Activated effector memory CD4-positive, alpha-beta T cell treated with Interleukin-2 at 50 U/mL for 16 hours (primary cell): ENCODE data around the gene ZNF625.

Experiments
- DNase-seq: peaks from one replicate; pipeline ENCODE4 v3.0.0-alpha.2; 2020

Gene ZNF625

DNA sequence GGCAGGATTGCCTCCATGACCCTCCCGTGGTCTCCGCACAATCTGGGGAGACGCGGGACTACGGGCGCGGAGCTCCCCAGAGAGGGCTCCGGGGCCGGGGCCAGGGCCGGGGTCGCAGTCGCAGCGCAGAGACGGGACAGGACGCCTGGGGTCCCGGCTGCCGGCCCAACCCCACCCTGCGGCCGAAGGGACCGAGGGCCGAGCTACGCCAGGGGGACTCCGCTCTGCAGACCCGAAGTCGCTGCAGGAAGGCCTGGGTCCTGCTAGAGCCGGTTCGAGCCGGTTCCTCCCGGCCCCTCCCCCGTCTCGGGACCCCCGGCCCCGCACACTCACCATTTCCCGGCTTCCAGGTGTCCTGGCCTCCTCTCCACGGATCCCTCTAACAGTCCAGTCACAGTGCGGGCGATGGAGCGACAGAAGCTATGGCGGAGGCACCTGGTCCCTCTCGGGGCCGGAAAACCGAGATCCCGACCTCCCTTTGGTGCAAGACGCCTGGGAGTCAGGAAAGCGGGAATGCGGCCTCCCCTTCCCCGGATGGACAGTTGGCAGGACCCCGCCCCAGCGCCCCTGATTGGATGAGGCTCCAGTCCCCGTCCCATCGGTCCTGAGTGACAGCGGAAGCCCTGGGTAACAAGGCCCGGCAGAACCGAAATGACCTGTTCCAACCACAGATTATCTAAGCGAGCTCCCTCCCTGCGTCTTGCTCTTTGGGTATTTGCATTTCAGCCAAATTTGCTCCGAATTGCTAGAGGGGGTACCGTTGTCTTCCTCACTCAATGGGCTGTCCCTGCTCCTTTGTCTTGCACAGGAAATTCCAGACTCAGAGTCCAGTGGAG lies at the start of gene ZNF625:
Gene ZNF625, minus strand, starts transcription at position 512 of the 836 bp plus-strand sequence. Its CDS starts 176 bp downstream, at position 336.
- DNase-seq: no peak

DNA sequence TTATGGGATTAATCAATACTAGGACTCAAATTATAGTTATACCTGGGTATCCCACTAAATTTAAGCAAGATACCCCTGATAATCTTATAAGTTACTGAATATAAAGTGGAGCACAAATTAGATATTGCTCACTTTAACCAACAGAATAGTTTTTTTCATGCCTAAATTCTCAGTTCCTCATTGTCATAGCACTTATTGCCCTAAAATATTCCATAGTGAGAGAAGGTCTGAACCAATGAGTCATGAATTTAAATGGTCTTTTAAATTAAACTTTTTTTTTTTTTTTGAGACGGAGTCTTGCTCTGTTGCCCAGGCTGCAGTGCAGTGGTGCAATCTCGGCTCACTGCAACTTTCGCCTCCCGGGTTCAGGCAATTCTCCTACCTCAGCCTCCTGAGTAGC lies 48.8 kb upstream of the ZNF625 start:
- no peak for DNase-seq

DNA sequence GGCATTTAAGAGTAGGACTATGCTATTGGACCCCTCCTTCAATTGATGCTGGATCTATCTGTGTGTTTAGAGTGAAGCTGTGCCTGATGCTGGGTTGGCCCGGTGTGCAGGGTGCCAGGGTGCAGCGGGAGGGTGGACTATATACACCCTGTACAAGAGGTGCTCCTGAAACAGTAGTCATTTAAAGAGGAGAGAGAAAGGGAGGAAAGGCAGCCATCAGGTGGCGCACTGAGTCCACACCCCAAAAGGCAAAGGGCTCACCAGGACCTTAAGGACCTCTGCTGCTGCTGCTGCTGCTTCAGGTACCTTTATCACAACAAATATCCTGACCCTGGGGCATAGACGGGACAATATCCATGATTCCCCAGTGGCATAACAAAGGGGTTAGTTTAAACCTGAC lies 45.7 kb upstream of the ZNF625 start:
- DNase-seq: peak; percentile 51

DNA sequence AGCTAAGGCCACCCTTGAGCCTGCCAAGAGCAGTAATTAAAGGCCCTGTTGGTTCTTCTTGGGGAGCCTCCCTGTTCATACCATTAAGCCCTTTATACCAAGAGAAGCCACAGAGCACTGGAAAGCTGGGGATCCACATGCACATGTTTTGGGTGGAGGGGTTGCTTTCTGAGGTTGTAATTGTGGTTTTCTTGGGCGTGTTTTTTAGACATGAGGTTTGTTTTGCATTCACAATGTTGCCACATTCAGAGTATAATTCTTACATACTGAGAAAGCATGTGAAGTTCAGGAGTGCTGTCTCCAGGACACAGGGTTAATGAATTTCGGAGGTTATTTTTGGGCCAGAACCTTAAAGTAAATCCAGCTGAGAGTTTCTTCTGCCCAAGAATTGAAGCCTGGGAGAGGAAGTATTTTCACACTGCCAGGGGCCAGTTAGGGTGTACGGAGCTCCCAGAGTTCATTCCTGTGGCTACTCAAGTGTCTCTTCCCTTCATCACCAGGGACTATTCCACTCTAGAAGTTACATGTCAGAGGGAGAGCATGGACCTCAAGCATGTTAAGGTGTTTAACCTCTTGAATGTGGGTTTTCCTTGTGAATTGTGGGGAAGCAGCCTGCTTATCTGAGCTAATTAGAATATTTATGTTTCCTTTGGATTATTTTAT lies 43.4 kb upstream of the ZNF625 start:
- DNase-seq: no peak

DNA sequence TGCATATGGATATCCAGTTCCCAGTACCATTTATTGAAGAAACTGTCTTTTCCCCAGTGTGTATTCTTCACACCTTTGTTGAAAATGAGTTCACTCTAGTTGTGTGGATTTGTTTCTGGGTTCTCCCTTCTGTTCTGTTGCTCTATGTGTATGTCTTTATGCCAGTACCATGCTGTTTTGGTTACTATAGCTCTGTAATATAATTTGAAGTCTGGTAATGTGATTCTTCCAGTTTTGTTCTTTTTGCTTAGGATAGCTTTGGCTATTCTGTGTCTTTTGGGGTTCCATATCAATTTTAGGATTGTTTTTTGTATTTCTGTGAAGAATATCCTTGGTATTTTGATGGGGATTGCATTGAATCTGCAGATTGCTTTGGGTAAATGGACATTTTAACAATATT lies 41.6 kb upstream of the ZNF625 start:
- no peak for DNase-seq

DNA sequence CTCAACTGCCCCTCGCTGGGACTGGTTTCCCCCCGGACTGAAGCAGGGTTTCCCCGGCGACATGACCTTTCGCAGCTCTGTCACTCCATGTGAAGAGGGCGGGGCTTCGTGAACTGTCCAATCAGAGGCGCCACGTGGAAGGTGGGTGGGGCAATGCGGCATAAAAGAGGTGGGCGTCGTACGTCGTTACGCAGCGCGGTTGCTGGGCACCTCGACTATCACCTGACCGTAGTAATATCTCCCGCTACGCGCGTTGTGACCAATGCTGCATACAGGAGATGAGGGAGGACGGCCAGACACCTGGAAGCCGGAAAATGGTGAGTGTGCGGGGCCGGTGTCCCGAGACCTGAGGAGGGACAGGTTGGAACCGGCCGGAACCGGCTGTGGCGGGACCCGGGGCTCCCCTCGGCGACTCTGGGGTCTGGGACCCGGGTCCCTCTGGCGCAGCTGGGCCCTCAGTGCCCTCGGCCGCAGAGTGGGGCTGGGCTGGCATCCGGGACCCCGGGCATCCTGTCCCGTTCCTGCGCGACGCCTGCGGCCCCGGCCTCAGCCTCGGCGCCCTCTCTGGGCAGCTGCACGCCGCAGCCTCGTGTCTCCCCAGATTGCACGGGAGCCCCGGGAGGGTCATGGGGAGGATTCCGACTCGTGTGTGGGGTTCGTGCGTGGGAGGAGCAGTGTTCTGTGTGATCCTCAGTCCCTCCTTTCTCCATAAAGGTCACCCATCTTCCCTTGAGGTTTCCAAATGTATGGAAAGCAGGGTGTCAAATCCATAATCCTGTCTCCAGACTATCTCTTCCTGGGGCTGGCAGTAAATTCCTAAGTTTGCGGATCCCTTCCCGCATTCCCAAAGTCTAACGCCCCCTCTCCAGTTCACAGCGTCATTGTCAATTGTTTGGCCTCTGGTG lies 38.5 kb upstream of the ZNF625 start:
- peak; percentile 11 for DNase-seq

DNA sequence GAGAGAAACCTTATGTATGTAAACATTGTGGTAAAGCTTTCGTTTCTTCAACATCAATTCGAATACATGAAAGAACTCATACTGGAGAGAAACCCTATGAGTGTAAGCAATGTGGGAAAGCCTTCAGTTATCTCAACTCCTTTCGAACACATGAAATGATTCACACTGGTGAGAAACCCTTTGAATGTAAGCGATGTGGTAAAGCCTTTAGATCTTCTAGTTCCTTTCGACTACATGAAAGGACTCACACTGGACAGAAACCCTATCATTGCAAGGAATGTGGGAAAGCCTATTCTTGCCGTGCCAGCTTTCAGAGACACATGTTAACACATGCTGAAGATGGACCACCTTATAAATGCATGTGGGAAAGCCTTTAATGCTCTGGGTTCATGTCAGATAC lies 31.1 kb upstream of the ZNF625 start:
- DNase-seq: no peak

DNA sequence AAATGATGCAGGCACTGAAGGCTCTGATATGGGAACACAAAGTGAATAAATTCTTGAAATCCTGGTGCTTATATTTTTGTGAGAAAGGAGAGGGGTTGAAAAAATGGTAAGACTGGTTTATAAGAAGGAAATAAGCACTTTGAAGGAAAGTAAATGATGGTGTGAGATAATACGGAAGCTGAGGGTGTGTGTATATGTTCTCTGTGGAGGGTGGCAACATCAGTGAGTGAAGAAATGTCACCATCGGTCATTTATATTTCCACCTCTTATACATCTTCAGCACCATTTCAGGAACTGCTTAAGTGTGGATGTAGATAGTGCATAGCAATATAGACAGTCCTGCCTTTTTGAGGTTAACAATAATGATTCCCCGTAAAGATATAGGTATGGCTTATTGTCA lies 23.8 kb upstream of the ZNF625 start:
- DNase-seq: no peak

DNA sequence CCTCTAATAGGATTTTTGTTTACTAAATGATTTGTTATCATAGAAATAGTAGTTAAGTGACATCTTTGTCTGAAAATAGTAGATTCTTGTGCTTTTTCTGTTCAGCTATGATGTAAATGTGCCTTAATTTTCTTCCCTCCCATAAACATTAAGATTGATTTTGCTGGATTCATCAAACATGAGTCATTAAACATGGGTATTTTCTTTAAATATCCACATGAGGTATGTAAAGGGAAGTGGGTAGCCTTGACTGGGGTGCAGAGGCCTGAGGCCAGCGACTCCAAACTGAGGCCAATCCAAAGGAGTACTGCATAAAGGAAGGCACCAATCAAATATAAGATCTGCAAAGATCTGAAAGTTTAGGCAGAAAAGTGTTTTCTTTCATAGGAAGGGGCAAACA lies 10.1 kb upstream of the ZNF625 start:
- DNase-seq: no peak

DNA sequence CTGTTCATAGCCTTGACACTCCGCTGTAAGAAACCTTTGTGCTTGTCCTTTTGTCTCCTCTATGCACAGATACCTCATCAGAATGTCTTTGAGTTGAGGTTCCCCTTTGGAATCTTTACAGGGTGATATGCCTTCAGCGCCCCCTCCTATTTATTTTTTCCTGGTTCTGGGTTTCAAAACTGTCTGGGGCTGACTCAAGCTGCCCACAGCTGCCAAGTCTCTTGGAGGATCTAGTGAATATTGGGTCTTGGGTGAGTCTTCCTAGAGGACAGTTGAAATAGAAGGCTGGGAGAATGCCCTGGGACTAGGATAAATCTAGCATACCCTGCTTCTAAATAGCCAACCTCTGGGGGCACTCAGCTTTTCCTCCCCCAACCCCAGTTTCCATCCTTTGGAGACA lies 7.3 kb upstream of the ZNF625 start:
- no peak for DNase-seq

DNA sequence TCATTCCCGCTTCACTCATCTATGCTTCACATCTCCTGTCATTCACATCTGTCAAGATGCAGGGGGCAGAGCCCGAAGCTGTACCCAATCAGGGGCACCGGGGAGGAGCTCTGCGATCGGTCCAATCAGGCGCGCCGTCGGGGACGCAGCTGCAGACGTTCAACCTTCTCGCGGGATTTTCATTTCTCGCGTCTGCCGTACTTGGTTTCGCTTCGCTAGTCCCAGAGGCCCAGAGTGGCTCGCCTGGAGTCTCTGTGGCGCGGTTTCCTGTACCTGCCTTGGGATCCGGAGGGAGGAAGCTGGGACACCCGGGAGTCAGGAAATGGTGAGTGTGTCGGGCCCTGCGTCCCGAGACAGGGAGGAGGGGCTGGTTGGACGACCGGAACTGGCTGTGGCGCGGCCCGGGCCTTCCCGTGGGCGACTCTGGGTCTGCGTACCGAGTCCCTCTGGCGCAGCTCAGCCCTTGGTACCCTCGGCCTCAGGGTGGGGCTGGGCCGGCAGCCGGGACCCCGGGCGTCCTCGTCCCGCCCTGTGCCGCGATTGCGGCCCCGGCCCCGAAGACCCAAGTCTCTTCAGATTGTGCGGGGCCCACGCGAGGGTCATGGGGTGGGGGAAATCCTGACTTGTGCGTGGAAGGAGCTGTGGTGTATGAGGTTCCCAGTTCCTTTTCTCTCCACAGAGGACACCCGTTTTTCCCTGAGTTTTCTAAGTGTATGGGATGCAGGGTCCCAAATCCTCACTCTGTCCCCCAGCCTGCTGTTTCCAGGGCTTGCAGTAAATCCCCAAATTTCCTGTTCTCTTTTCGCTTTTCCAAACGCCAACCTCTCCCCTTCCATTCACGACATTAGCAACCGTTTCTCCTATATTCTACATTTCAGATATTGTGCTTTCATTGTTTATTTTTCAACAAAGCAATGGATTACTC lies 6.6 kb upstream of the ZNF625 start, which contains the start of gene ZNF136:
Gene ZNF136, plus strand, starts transcription at position 215 of the 925 bp plus-strand sequence. Its CDS starts 108 bp downstream, at position 323.
- peak; percentile 85 for DNase-seq

DNA sequence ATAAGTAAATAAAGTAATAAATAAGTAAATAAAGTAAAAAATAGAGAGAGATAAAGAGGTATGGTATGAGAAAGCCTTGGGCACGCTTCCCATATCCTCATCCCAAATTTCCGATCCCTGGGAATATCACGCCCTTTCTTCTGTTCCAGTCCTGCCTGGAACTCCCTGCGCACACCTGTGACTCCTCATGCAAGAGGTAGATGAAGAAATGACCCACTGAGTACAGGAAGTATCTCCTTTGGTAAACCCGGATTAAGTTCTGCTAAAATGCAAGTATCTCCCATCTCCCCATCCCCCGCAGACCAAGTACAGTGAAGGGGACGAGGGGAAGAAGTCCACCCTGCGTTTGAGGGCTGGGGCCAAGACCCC lies 6.0 kb upstream of the ZNF625 start:
- DNase-seq: no peak

DNA sequence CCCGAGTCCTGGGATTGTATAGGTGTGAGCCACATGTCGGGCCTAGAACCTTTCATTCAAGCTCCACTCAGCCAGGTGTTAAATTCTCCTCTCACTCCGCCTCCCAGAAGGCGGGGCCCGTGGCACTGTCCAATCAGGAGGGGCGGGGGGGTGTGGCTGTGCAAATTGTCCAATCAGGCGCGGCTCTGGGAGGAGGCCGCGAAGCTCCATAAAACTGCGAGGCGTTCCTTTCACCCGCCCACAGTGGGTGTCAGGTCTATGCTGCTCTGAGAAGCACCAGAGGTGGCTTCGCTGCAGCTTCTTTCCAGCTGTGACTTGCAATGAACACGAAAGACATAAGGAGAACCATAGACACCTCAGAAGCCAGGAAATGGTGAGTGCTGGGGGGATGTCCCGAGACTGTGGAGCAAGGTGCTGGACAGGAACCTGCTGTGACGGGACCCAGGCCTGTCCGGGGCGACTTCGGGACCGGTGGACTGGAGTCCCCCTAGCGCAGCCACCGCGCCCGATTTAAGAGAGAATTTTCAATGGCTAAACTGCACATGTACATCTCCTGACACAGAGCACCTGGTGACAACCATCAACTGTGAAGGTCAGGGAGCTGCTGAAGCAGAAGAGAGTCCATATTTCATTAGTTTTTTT lies 3.4 kb upstream of the ZNF625 start:
- DNase-seq: no peak

DNA sequence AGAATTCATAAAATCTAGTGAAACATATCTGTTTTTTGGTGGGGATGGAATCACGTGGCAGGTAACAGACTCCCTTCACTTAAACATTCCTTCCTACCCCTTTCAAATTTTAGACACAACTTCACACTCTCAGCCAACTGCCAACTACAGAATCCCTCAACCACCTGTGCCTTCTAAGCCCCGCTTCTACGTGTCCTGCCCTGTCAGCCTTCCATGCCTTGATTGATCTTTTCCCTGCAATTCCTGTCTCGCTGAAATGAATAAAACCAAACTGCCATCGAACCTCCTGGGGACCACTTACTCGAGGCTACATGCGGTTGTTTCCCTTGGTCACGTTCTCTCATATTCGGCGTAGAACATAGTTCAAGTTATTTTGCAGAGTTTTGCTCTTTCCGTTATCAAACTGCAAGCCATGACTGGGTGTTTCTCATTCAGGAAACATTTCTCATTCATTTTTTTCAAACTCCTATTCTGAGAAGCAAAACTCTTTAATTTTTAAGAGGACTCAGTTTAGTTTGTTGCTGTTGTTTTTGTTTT lies 1.1 kb downstream of the ZNF625 start:
- DNase-seq: no peak

DNA sequence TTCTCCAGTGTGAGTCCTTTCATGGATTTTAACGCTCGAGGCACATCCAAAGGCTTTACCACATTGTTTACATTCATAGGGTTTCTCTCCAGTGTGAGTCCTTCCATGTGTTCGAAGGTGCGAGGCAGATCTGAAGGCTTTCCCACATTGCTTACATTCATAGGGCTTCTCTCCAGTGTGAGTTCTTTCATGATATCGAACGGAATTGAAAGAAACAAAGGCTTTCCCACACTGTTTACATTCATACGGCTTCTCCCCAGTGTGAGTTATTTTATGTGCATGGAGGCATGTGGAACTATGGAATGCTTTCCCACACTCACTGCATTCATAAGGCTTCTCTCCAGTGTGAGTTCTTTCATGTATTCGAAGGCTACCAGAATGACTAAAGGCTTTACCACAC lies 11.2 kb downstream of the ZNF625 start:
- no peak for DNase-seq

DNA sequence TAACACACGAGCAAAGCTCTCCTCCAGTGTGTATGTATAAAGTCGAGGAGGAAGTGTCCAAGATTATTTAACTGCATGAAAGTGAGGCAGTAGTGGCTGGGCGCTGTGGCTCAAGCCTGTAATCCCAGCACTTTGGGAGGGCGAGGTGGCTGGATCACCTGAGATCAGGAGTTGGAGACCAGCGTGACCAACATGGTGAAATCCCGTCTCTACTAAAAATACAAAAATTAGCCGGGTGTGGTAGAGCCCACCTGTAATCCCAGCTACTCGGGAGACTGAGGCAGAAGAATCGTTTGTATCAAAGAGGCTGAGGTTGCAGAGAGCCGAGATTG lies 15.2 kb downstream of the ZNF625 start:
- no peak for DNase-seq

DNA sequence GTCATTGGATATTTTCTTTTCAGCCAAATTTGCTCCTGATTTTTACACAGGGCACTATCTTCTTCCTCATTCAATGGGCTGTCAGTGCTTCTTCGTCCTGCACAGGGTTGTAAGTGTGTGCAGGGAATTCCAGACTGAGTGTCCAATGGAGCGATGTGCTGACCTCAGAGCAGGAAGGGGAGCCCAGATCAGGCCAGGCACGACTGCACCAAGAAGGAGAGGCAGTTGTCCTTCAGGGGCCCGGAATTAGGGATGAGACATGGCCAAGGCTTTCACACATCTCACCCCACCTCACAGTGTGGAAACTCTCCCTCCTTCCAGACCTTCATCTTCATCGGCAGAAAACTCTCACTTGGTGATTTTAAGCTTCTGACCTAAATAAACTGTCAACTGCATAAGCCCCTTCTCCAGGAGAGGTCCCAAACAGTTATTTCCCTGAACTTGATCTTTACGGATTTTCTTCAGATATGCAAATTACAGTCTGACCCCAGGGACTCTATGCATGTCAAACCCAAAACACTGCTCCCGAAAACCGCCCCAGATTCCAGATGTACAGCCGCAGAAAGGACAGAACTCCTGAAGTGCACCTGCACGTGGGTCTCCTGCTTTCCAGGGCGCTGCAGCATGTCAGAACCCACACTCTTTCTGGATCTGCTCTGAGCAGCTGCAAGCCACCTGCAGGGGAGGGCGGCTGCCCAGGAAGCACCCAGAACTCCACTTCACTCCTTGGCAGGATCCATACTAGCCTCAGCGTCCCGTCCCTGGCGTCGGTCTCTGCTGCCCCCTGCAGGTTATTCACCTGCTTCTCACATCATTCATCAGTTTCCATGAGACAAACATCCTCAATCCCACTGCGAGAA lies 15.8 kb downstream of the ZNF625 start:
- DNase-seq: peak; percentile 73

DNA sequence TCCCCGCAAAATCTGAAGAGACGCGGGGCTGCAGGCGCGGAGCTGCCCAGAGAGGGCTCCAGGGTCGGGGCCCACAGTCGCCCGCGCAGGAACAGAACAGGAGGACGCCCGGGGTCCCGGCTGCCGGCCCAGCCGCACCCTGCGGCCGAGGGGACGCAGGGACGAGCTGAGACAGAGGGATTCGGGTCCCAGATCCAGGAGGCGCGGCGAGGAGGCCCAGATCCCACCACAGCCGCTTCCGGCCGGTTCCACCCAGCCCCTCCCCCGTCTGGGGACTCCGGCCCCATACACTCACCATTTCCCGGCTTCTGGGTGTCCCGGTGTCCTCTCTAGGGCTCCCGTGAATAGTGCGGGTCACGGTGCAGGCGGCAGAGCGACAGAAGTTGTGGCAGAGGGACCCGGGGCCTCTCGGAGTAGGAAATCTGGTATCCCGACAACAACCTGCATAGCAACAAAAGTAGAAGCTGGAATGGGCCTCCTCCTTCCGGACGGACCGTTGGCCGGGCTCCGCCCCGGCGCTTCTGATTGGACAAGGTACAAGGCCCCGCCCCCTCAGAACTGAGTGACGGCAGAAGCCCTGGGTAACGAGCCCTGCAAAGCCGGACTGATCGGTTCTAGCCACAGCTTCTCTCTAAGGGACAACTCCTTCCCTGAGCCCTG lies 16.5 kb downstream of the ZNF625 start, which contains the start of gene ZNF20:
Gene ZNF20, minus strand, starts transcription at position 466 of the 660 bp plus-strand sequence. Its CDS starts 168 bp downstream, at position 298.
- peak; percentile 83 for DNase-seq

DNA sequence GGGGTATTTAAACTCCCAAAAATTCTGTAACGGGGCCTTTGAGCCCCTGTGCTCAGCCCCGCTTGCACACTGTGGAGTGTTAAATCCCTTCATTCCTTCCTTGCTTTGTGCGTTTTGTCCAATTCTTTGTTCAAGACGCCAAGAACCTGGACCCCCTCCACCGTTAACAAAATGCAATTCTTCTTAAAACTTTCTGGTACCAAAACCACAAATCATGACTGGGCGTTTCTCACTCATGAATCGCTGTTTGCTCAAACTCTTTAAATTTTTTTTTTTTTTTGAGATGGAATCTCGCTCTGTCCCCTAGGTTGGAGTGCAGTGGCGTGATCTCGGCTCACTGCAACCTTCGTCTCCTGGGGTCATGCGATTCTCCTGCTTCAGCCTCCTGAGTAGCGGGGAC lies 17.3 kb downstream of the ZNF625 start:
- DNase-seq: no peak
